DMS153 treated with DMSO at 0.1 percent for 48 hours (cell line): Measurements from ENCODE around the gene ITGB7.

Experiments
- DNase-seq: peaks from one replicate; lab custom pipeline; 2025; ENCODE audit not compliant: unreplicated experiment; lab: John Stamatoyannopoulos, UW

ITGB7 gene

GRCh38 chr12:53159195-53159839 is 47.7 kb downstream of the ITGB7 start:
- peak; percentile 82 for DNase-seq

GRCh38 chr12:53152390-53152789 is 54.7 kb downstream of the ITGB7 start:
- no peak for DNase-seq

- DNase-seq: no peak
Observed at GRCh38 chr12:53151039-53151438, 56.0 kb downstream of the ITGB7 start.

DNA sequence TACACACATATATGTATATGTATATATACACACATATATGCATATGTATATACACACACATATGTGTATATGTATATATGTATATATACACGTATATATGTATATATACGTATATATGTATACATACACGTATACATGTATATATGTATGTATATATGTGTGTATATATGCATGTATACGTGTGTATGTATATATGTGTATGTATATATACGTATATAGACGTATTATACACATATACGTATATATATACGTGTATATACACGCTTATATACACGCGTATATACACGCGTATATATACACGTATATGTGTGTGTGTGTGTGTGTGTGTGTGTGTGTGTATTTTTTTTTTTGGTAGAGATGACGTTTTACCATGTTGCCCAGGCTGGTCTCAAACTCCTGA is 59.4 kb downstream of the ITGB7 start:
- DNase-seq: no peak

DNA sequence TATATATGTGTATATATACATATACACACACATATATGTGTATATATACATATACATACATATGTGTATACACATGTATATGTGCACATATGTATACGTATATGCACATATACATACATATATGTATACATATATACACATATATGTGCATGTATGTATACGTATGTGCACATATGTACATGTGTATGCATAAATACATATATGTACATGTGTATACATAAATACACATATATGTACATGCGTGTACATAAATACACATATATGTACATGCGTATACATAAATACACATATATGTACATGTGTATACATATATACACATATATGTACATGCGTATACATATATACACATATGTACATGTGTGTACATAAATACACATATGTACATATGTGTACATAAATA is 59.9 kb downstream of the ITGB7 start:
- DNase-seq: no peak

DNA sequence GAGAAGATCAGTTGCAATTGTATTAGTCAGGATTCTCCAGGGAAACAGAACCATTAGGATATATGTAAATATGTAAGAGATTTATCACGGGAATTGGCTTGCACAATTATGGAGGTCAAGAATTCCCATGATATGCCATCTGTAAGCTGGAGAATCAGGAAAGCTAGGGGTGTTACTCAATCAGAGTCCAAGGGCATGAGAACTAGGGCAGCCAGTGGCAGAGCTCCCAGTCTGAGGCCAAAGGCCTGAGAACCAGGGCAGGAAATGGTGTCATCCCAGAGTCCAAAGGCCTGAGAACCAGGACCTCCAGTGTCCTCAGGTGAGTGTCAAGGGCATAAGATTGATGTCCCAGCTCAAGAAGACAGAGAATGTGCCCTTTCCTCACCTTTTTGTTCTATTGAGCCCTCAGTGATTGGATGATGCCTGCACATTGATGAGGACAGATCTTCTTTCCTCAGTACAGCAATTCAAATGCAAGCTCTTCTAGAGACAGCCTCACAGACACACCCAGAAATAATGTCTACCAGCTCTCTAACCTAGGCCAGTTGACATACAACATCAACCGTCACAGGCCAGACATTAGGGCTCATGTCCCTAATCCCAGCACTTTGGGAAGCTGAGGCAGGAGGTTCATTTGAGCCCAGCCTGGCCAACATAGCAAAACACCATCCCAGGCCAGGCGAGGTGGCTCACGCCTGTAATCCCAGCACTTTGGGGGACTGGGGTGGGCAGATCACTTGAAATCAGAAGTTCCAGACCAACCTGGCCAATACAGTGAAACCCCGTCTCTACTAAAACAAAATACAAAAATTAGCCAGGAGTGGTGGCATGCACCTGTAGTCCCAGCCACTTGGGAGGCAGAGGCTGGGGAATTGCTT is 61.4 kb downstream of the ITGB7 start:
- no peak for DNase-seq

DNA sequence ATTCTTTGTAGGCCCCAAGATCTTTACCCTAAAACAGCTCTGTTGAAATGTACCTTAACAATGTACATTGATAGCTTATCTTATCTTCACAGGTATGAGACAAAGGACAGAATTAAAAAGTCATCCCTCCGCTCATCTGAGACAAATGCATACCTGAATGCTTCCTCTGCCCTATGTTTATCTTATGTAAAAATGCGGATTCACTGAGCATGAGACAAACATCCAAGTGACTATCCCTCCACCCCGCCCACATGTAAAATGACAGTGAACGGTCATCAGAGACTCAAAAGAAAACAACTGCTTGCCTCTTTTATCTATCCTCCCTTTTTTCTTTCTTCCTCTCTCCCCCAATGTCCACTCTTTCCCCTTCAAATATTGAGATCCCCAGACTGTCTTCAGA is 63.7 kb downstream of the ITGB7 start:
- no peak for DNase-seq
